Measurements from ENCODE around the gene ZSWIM5. TPM values are rescaled to one million over a fixed set of nuclear protein-coding genes. Genes with fewer than 3 reads are reported as not detected.

The ZSWIM5 gene
- total and polyA plus RNA-seq, 9 of the 15 experiments (the other 6 are each of a cell fraction or from before 2014, with no cell fraction given), result under 0.01 to 0.07 (median 0.03) TPM; not detected in 3

GRCh38 chr1:45035631-45036301, 170.6 kb downstream of the ZSWIM5 start (continued):
- TF ChIP-seq SMAD3 (CRISPR knock-in tag; conservative IDR thresholded peaks at IDR 0.05) (peak; percentile 78), PML (IDR thresholded peaks at IDR 0.05; ENCODE audit: low read length) (peak; percentile 91), LEF1 (IDR thresholded peaks at IDR 0.05) (0 out of 2 replicates have a peak, but pooled peaks have one; percentile 62), KDM2B (CRISPR knock-in tag; IDR thresholded peaks at IDR 0.05) (no peak), ZNF280A (IDR thresholded peaks at IDR 0.05; ENCODE audit: low read depth, partially characterized antibody) (no peak), EGR1 (conservative IDR thresholded peaks at IDR 0.05) (no peak), CEBPB (tag; IDR thresholded peaks at IDR 0.05) (no peak), ZNF12 (CRISPR knock-in tag; IDR thresholded peaks at IDR 0.05) (peak; percentile 98), EP300 (IDR thresholded peaks at IDR 0.05; ENCODE audit: low read length) (peak; percentile 95), MAX (CRISPR knock-in tag; IDR thresholded peaks at IDR 0.05) (no peak), ZNF217 (CRISPR knock-in tag; IDR thresholded peaks at IDR 0.05) (no peak), DEAF1 (CRISPR knock-in tag; IDR thresholded peaks at IDR 0.05) (no peak), ATF4 (CRISPR knock-in tag; IDR thresholded peaks at IDR 0.05) (no peak), PHB2 (IDR thresholded peaks at IDR 0.05; ENCODE audit: low read depth) (no peak; the same call in 1 of the 2 replicates), ZFP1 (CRISPR knock-in tag; IDR thresholded peaks at IDR 0.05) (peak; percentile 6; the same call in 1 of the 2 replicates), KLF6 (CRISPR knock-in tag; IDR thresholded peaks at IDR 0.05; ENCODE audit: borderline replicate concordance) (no peak), ZBTB34 (CRISPR knock-in tag; IDR thresholded peaks at IDR 0.05) (no peak), HDAC8 (tag; IDR thresholded peaks at IDR 0.05) (no peak), E2F8 (IDR thresholded peaks at IDR 0.05; ENCODE audit: low read depth, partially characterized antibody) (no peak), FOXA1 (IDR thresholded peaks at IDR 0.05; ENCODE audit: borderline replicate concordance) (no peak), NFIC (IDR thresholded peaks at IDR 0.05) (peak; percentile 90)
